ENCODE measurements around the gene MYO1B.

Gene MYO1B

GRCh38 chr2:191391171-191391570 lies 146.0 kb downstream of the MYO1B start:
- Histone ChIP-seq H3K27me3 (ENCODE audit: low read depth, low read length) (no peaks in the 10 kb centered on the region), H3K27ac (ENCODE audit: low read length) (no peak overlapping the region), H3K9me3 (ENCODE audit: control insufficient read depth in 1 of 2, low read length in 2 of 2) (no peaks in the 10 kb centered on the region), H3K4me1 (ENCODE audit: control insufficient read depth in 1 of 2, insufficient read depth in 2 of 2, low read length in 2 of 2) (no peaks in the 10 kb centered on the region), H3K4me3 (ENCODE audit: low read depth in 1 of 2, low read length in 2 of 2) (no peak overlapping the region), H3K36me3 (ENCODE audit: control insufficient read depth in 1 of 2, insufficient read depth in 2 of 2, low read length in 2 of 2) (peaks cover 4 to 5% of the 10 kb centered on the region in 2 donors)

DNA sequence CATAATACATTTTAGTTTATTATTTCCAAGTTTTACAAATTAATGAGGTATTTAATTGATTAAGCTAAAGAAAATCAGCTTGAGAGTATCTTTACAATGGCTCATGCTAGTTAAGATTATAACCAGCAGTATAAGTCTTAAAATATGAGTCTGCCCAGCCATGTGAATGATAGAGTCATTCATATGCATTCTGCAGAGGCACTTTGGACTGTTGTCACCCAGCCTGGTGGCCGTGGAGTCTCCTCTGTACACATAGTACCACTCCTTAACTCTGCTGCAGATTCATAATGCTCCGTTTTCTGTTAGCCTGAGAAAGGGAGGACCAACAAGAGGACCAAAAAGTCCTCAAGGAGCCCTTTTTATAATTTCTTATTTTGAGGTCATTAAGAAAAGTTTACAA lies 148.8 kb downstream of the MYO1B start:
- no peaks in the 10 kb centered on the region for H3K4me1 ChIP-seq (ENCODE audit: control insufficient read depth in 1 of 2, insufficient read depth in 2 of 2, low read length in 2 of 2)
- H3K4me3 ChIP-seq (ENCODE audit: low read depth in 1 of 2, low read length in 2 of 2) = no peak overlapping the region
- H3K27ac ChIP-seq (ENCODE audit: low read length) = no peak overlapping the region
- H3K27me3 ChIP-seq (ENCODE audit: low read depth, low read length) = no peaks in the 10 kb centered on the region
- H3K9me3 ChIP-seq (ENCODE audit: control insufficient read depth in 1 of 2, low read length in 2 of 2) = no peaks in the 10 kb centered on the region
- H3K36me3 ChIP-seq (ENCODE audit: control insufficient read depth in 1 of 2, insufficient read depth in 2 of 2, low read length in 2 of 2) = peaks cover 0 to 4% of the 10 kb centered on the region in 2 donors

DNA sequence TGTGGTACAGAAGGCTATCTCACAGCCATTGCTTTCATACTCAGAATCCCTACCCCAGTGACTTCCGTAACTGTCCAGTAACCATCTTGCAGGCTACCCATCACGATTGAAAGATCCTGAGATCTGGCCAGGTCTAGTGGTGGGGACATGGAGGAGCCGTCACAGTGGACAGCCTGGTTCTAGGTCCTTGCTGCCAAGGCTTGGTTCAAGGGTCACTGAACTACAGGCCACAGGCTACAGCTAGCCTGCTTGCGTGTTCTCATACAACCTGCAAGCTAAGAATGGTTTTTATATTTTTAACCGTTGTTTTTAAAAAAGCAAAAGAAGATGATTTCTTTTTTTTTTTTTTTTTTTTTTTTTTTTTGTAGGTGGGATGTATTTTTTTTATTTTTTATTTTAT lies 151.6 kb downstream of the MYO1B start:
- Histone ChIP-seq H3K27me3 (ENCODE audit: low read depth, low read length) (no peaks in the 10 kb centered on the region), H3K4me3 (ENCODE audit: low read depth in 1 of 2, low read length in 2 of 2) (no peak overlapping the region), H3K4me1 (ENCODE audit: control insufficient read depth in 1 of 2, insufficient read depth in 2 of 2, low read length in 2 of 2) (no peaks in the 10 kb centered on the region), H3K9me3 (ENCODE audit: control insufficient read depth in 1 of 2, low read length in 2 of 2) (no peaks in the 10 kb centered on the region), H3K27ac (ENCODE audit: low read length) (no peak overlapping the region), H3K36me3 (ENCODE audit: control insufficient read depth in 1 of 2, insufficient read depth in 2 of 2, low read length in 2 of 2) (no peaks in the 10 kb centered on the region)

DNA sequence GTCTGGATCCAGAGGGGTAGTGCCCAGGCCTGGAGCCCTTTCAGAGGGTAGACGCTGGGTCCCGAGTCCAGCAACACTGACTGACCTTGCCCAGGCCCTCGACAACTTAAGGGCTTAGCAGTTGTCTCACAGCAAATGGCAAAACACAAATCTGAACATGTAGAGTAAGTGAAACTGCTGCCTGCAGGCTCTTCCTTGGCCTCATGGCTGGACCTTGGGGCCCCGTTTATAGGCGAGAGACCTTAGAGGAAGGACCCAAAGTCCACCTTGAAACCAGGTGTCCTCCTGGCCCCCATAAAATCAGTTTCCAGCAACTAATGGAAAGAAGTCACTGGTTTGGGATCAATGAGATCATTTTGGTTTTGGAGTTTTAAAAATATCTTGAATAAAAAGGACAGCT lies 154.4 kb downstream of the MYO1B start:
- Histone ChIP-seq H3K36me3 (ENCODE audit: control insufficient read depth in 1 of 2, insufficient read depth in 2 of 2, low read length in 2 of 2) (no peaks in the 10 kb centered on the region), H3K4me3 (ENCODE audit: low read depth in 1 of 2, low read length in 2 of 2) (no peak overlapping the region), H3K27ac (ENCODE audit: low read length) (no peak overlapping the region), H3K9me3 (ENCODE audit: control insufficient read depth in 1 of 2, low read length in 2 of 2) (no peaks in the 10 kb centered on the region), H3K4me1 (ENCODE audit: control insufficient read depth in 1 of 2, insufficient read depth in 2 of 2, low read length in 2 of 2) (no peaks in the 10 kb centered on the region), H3K27me3 (ENCODE audit: low read depth, low read length) (no peaks in the 10 kb centered on the region)

DNA sequence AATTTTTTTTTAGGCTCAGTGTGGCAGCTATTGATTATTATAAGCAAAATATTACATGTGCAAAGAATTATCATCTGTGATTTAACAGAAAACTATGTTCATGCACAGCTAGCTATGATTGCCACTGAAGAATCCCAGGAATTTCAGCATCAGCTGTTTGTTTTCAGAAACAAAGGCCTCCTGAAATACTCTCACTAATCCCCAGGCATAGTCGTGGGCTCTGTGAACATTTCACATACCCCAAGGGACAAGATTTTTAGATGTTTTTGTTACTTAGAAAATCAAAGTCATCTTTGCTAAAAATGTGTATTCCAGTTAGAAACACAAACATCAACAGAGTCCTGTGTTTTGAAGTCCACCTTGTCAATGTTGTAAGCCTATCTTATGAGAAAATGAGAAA lies 156.1 kb downstream of the MYO1B start:
- Histone ChIP-seq H3K4me1 (ENCODE audit: control insufficient read depth in 1 of 2, insufficient read depth in 2 of 2, low read length in 2 of 2) (no peaks in the 10 kb centered on the region), H3K27ac (ENCODE audit: low read length) (no peak overlapping the region), H3K9me3 (ENCODE audit: control insufficient read depth in 1 of 2, low read length in 2 of 2) (no peaks in the 10 kb centered on the region), H3K27me3 (ENCODE audit: low read depth, low read length) (no peaks in the 10 kb centered on the region), H3K4me3 (ENCODE audit: low read depth in 1 of 2, low read length in 2 of 2) (no peak overlapping the region), H3K36me3 (ENCODE audit: control insufficient read depth in 1 of 2, insufficient read depth in 2 of 2, low read length in 2 of 2) (no peaks in the 10 kb centered on the region)

DNA sequence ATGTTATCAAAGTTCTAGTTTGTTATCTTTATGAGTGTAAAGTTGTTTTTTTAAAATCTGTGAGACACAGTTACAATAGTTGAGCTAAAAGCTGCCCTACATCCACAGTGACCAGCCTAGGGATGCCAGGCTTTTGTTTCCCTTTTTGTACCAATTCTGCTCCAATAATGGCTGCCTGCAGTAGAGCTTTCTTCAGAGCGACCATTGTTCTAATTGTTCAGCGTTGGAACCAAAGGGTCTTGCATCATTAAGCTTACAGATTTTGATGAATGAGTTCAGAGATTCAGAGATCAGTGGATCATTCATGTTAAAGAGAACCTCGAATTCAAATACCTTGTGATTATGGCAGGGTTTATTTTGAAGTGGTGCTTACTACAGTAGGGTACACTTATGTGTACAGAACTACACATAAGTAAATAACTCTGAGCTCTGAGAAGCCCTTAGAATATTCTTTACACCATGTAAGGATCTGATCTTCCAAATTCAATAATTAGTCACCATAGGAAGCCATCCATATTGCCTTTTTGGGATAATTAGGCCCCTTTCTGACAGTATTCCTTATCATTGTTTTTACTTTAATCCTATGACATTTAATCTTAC lies 157.9 kb downstream of the MYO1B start:
- Histone ChIP-seq H3K27me3 (ENCODE audit: low read depth, low read length) (no peaks in the 10 kb centered on the region), H3K4me1 (ENCODE audit: control insufficient read depth in 1 of 2, insufficient read depth in 2 of 2, low read length in 2 of 2) (no peaks in the 10 kb centered on the region), H3K4me3 (ENCODE audit: low read depth in 1 of 2, low read length in 2 of 2) (no peak overlapping the region), H3K27ac (ENCODE audit: low read length) (no peak overlapping the region), H3K36me3 (ENCODE audit: control insufficient read depth in 1 of 2, insufficient read depth in 2 of 2, low read length in 2 of 2) (no peaks in the 10 kb centered on the region), H3K9me3 (ENCODE audit: control insufficient read depth in 1 of 2, low read length in 2 of 2) (no peaks in the 10 kb centered on the region)

- Histone ChIP-seq H3K4me3 (ENCODE audit: low read depth in 1 of 2, low read length in 2 of 2) (no peak overlapping the region), H3K4me1 (ENCODE audit: control insufficient read depth in 1 of 2, insufficient read depth in 2 of 2, low read length in 2 of 2) (no peaks in the 10 kb centered on the region), H3K27me3 (ENCODE audit: low read depth, low read length) (no peaks in the 10 kb centered on the region), H3K9me3 (ENCODE audit: control insufficient read depth in 1 of 2, low read length in 2 of 2) (no peaks in the 10 kb centered on the region), H3K27ac (ENCODE audit: low read length) (no peak overlapping the region), H3K36me3 (ENCODE audit: control insufficient read depth in 1 of 2, insufficient read depth in 2 of 2, low read length in 2 of 2) (no peaks in the 10 kb centered on the region)
Measured at GRCh38 chr2:191404568-191404991, 159.4 kb downstream of the MYO1B start.

- Histone ChIP-seq H3K27ac (ENCODE audit: low read length) (no peak overlapping the region), H3K36me3 (ENCODE audit: control insufficient read depth in 1 of 2, insufficient read depth in 2 of 2, low read length in 2 of 2) (no peaks in the 10 kb centered on the region), H3K4me3 (ENCODE audit: low read depth in 1 of 2, low read length in 2 of 2) (no peak overlapping the region)
Measured at GRCh38 chr2:191405546-191405945, 160.3 kb downstream of the MYO1B start.

GRCh38 chr2:191410646-191411436 lies 165.6 kb downstream of the MYO1B start:
- no peak overlapping the region for H3K4me3 ChIP-seq (ENCODE audit: low read depth in 1 of 2, low read length in 2 of 2)
- no peak overlapping the region for H3K27ac ChIP-seq (ENCODE audit: low read length)
- H3K27me3 ChIP-seq (ENCODE audit: low read depth, low read length) = no peaks in the 10 kb centered on the region
- no peaks in the 10 kb centered on the region for H3K36me3 ChIP-seq (ENCODE audit: control insufficient read depth in 1 of 2, insufficient read depth in 2 of 2, low read length in 2 of 2)
- no peaks in the 10 kb centered on the region for H3K9me3 ChIP-seq (ENCODE audit: control insufficient read depth in 1 of 2, low read length in 2 of 2)
- no peaks in the 10 kb centered on the region for H3K4me1 ChIP-seq (ENCODE audit: control insufficient read depth in 1 of 2, insufficient read depth in 2 of 2, low read length in 2 of 2)

More at GRCh38 chr2:191405546-191405945, 160.3 kb downstream of the MYO1B start:
- no peaks in the 10 kb centered on the region for H3K9me3 ChIP-seq (ENCODE audit: control insufficient read depth in 1 of 2, low read length in 2 of 2)
- no peaks in the 10 kb centered on the region for H3K27me3 ChIP-seq (ENCODE audit: low read depth, low read length)
- H3K4me1 ChIP-seq (ENCODE audit: control insufficient read depth in 1 of 2, insufficient read depth in 2 of 2, low read length in 2 of 2) = no peaks in the 10 kb centered on the region

DNA sequence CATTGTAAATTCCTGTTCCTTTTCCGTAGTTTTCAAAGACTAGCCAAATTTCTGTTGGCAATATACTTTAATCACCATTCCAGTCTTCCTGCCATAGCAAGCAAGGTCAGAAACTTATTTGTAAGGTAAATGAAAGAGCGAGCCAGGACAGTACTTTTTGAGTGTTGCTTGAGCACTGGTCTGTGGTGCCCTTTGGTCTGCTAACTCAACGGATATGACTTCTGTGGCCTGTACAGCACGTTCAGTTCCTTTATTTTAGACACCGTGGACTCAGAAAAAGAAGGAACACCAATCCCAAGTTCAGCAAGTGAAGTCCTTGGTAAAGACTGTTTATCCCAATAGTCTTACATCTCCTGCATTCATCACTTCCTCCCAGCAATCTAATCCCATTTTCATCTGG lies 166.3 kb downstream of the MYO1B start:
- Histone ChIP-seq H3K4me3 (ENCODE audit: low read depth in 1 of 2, low read length in 2 of 2) (no peak overlapping the region), H3K4me1 (ENCODE audit: control insufficient read depth in 1 of 2, insufficient read depth in 2 of 2, low read length in 2 of 2) (no peaks in the 10 kb centered on the region), H3K36me3 (ENCODE audit: control insufficient read depth in 1 of 2, insufficient read depth in 2 of 2, low read length in 2 of 2) (no peaks in the 10 kb centered on the region), H3K27me3 (ENCODE audit: low read depth, low read length) (no peaks in the 10 kb centered on the region), H3K9me3 (ENCODE audit: control insufficient read depth in 1 of 2, low read length in 2 of 2) (no peaks in the 10 kb centered on the region), H3K27ac (ENCODE audit: low read length) (no peak overlapping the region)

DNA sequence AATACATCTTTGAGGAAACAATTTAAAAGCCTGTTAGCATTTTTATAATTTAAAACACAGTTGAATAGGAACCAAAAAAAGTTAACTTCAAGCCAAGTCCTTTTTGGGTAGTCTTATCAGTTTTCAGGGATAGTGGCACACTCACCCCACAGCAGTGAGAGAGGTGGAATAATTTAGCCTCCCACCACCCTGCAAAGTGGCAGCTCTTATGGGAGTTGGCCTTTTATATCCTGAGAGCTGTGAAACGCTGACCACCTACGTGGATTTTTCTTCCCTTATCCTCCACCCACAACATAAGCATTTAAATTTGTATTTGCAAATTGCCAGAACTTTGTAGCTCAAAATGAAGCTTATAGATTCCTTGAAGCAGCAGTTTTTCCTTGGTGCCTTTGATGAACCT lies 167.1 kb downstream of the MYO1B start:
- Histone ChIP-seq H3K4me3 (ENCODE audit: low read depth in 1 of 2, low read length in 2 of 2) (no peak overlapping the region), H3K4me1 (ENCODE audit: control insufficient read depth in 1 of 2, insufficient read depth in 2 of 2, low read length in 2 of 2) (no peaks in the 10 kb centered on the region), H3K27ac (ENCODE audit: low read length) (no peak overlapping the region), H3K36me3 (ENCODE audit: control insufficient read depth in 1 of 2, insufficient read depth in 2 of 2, low read length in 2 of 2) (no peaks in the 10 kb centered on the region), H3K9me3 (ENCODE audit: control insufficient read depth in 1 of 2, low read length in 2 of 2) (no peaks in the 10 kb centered on the region), H3K27me3 (ENCODE audit: low read depth, low read length) (no peaks in the 10 kb centered on the region)

DNA sequence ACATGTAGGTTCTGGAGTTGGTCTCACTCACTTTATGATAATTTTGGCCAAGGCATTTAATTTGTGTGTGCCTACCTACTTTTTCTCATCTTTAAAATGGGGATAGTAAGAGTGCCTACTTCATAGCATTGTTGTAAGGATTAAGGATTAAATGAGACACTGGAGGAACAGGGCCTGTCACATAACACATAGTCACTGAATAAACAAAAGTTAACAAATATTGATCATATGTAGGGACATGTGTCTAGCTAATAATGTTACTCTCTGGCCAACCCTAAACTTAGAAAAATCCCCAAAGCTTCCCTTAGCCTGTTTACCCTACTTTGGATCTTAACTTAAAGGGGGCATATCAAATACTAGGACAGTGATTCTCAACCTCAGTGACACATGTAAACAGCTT lies 169.9 kb downstream of the MYO1B start:
- H3K27ac ChIP-seq (ENCODE audit: low read length) = no peak overlapping the region
- H3K4me3 ChIP-seq (ENCODE audit: low read depth in 1 of 2, low read length in 2 of 2) = no peak overlapping the region
- no peaks in the 10 kb centered on the region for H3K27me3 ChIP-seq (ENCODE audit: low read depth, low read length)
- H3K9me3 ChIP-seq (ENCODE audit: control insufficient read depth in 1 of 2, low read length in 2 of 2) = no peaks in the 10 kb centered on the region
- H3K4me1 ChIP-seq (ENCODE audit: control insufficient read depth in 1 of 2, insufficient read depth in 2 of 2, low read length in 2 of 2) = no peaks in the 10 kb centered on the region
- no peaks in the 10 kb centered on the region for H3K36me3 ChIP-seq (ENCODE audit: control insufficient read depth in 1 of 2, insufficient read depth in 2 of 2, low read length in 2 of 2)

Measured in muscle layer of duodenum (tissue), 2 donors.